Osteoblast (primary cell): ENCODE data around the gene SSTR4. TPM values are rescaled to one million over a fixed set of nuclear protein-coding genes. Genes with fewer than 3 reads are reported as not detected.
A peak's percentile ranks its signal among the peaks of the same experiment; 100 is the strongest.

ENCODE experiments used
- DNase-seq: peaks from one replicate; pipeline ENCODE4 v3.0.0; 2011; ENCODE audit warnings: low spot score, mixed read lengths; ENCODE audit not compliant: insufficient read length; ENCODE audit errors: missing footprints
- H2AFZ ChIP-seq: 2 replicates; pipeline ENCODE4 v1.6.0; 2011; ENCODE audit warnings: mild to moderate bottlenecking, low read length
- H3K27ac ChIP-seq: 2 replicates; pipeline ENCODE4 v1.5.1; 2011; ENCODE audit warnings: mild to moderate bottlenecking, low read depth, low read length, moderate library complexity
- H3K27me3 ChIP-seq: 2 replicates; pipeline ENCODE4 v1.6.0; 2012; ENCODE audit warnings: mild to moderate bottlenecking, control low read depth, inconsistent platforms, low read length, moderate library complexity; ENCODE audit not compliant: insufficient read depth
- H3K36me3 ChIP-seq: 2 replicates; pipeline ENCODE4 v1.5.1; 2011; ENCODE audit warnings: mild to moderate bottlenecking, low read length, control low read depth, moderate library complexity; ENCODE audit not compliant: insufficient read depth
- H3K4me1 ChIP-seq: 2 replicates; pipeline ENCODE4 v1.5.1; 2011; ENCODE audit warnings: mild to moderate bottlenecking, low read length, control low read depth, moderate library complexity; ENCODE audit not compliant: insufficient read depth
- H3K4me2 ChIP-seq: 2 replicates; pipeline ENCODE4 v1.6.0; 2011; ENCODE audit warnings: mild to moderate bottlenecking, low read length; ENCODE audit not compliant: insufficient read depth
- H3K4me3 ChIP-seq: fragments of 200-600 bp; sonication (generic); 3 replicates; pipeline ENCODE4 v1.5.1; 2012; ENCODE audit warnings: mild to moderate bottlenecking, low read length, inconsistent platforms; ENCODE audit not compliant: insufficient read depth
- H3K79me2 ChIP-seq: 2 replicates; pipeline ENCODE4 v1.6.0; 2012; ENCODE audit warnings: mild to moderate bottlenecking, low read length, control low read depth, inconsistent platforms; ENCODE audit not compliant: insufficient read depth
- H3K9me3 ChIP-seq: 2 replicates; pipeline ENCODE4 v1.5.1; 2011; ENCODE audit warnings: low read depth, low read length, control low read depth
- H4K20me1 ChIP-seq: 2 replicates; pipeline ENCODE4 v1.6.0; 2012; ENCODE audit warnings: mild to moderate bottlenecking, low read length, control low read depth; ENCODE audit not compliant: insufficient read depth
- CTCF ChIP-seq: IDR thresholded peaks from 2 replicates; pipeline ENCODE4 v1.5.1; 2011; ENCODE audit warnings: mild to moderate bottlenecking, low read depth, low read length, moderate library complexity; ENCODE audit errors: extremely low read depth
- total RNA-seq: library from RNA; depleted of rRNA; stranded (reverse); fragments of >200 nt; gene quantifications from 2 replicates; pipeline ENCODE4 v1.2.3, GENCODE V29; 2012

SSTR4 gene
- total RNA-seq, 1 donor: not detected

- H3K27ac ChIP-seq: no peak overlapping the region
- no peaks in the 10 kb centered on the region for H3K79me2 ChIP-seq
- no peaks in the 10 kb centered on the region for H3K36me3 ChIP-seq
- no peak overlapping the region for H3K4me3 ChIP-seq
- no peak for TF ChIP-seq CTCF
- no peaks in the 10 kb centered on the region for H3K9me3 ChIP-seq
- no peaks in the 10 kb centered on the region for H3K27me3 ChIP-seq
- no peak overlapping the region for H2AFZ ChIP-seq
- no peak for DNase-seq
- H3K4me1 ChIP-seq: no peaks in the 10 kb centered on the region
- no peaks in the 10 kb centered on the region for H4K20me1 ChIP-seq
- H3K4me2 ChIP-seq: no peak overlapping the region
Measured at GRCh38 chr20:23085436-23086055, 50.4 kb downstream of the SSTR4 start.

GRCh38 chr20:23086056-23086566 lies 51.0 kb downstream of the SSTR4 start, which contains the start of gene CD93:
Gene CD93, minus strand, starts transcription at chr20:23086324. Its CDS starts 132 bp downstream, at chr20:23086192.
- H2AFZ ChIP-seq: peak within 1 kb of the TSS; percentile 88

GRCh38 chr20:23086931-23087411 lies 51.9 kb downstream of the SSTR4 start:
- peak; percentile 80 for DNase-seq
- Histone ChIP-seq H3K36me3 (no peaks in the 10 kb centered on the region), H3K4me2 (peak overlapping the region; percentile 68), H3K4me1 (peaks cover 2% of the 10 kb centered on the region), H4K20me1 (no peaks in the 10 kb centered on the region), H3K79me2 (no peaks in the 10 kb centered on the region), H3K27ac (no peak overlapping the region), H2AFZ (peak overlapping the region; percentile 25), H3K9me3 (no peaks in the 10 kb centered on the region), H3K4me3 (no peak overlapping the region), H3K27me3 (no peaks in the 10 kb centered on the region)
- no peak for TF ChIP-seq CTCF

More at GRCh38 chr20:23086056-23086566, 51.0 kb downstream of the SSTR4 start, which contains the start of gene CD93:
- no peak for TF ChIP-seq CTCF
- Histone ChIP-seq H4K20me1 (no peaks in the 10 kb centered on the region), H3K9me3 (no peaks in the 10 kb centered on the region), H3K4me1 (no peaks in the 10 kb centered on the region), H3K79me2 (no peaks in the 10 kb centered on the region), H3K4me2 (peak within 1 kb of the TSS; percentile 68), H3K27me3 (no peaks in the 10 kb centered on the region), H3K4me3 (peak within 1 kb of the TSS; percentile 39), H3K36me3 (no peaks in the 10 kb centered on the region), H3K27ac (no peak within 1 kb of the TSS)
- peak; percentile 88 for DNase-seq

- no peaks in the 10 kb centered on the region for H3K27me3 ChIP-seq
- no peak for DNase-seq
- TF ChIP-seq CTCF: no peak
- H2AFZ ChIP-seq: no peak overlapping the region
- no peak overlapping the region for H3K4me3 ChIP-seq
- H3K9me3 ChIP-seq: no peaks in the 10 kb centered on the region
- no peak overlapping the region for H3K27ac ChIP-seq
- peaks cover 3% of the 10 kb centered on the region for H3K4me1 ChIP-seq
- H3K36me3 ChIP-seq: no peaks in the 10 kb centered on the region
- H3K4me2 ChIP-seq: no peak overlapping the region
- H4K20me1 ChIP-seq: no peaks in the 10 kb centered on the region
- H3K79me2 ChIP-seq: no peaks in the 10 kb centered on the region
Measured at GRCh38 chr20:23087587-23088251, 52.6 kb downstream of the SSTR4 start.
